Natural killer cell (primary cell): ENCODE results near the gene TLE1. TPM values are rescaled to one million over a fixed set of nuclear protein-coding genes. Genes with fewer than 3 reads are reported as not detected.
A peak's percentile ranks its signal among the peaks of the same experiment; 100 is the strongest.
"Not testable (repeated sequence)": the region's sequence is repeated elsewhere in the genome, so short reads cannot be mapped to it uniquely, and the experiment has no call there.

Experiments used
- ATAC-seq, 3 donors: fragments of 150-1000 bp in 2 of 3; fragments of 200-7000 bp in 1 of 3; cut with Tn5 transposase; 1 replicate in 1 of 3; 2 replicates in 2 of 3; pipeline ENCODE4 v1.10.0; 2021; ENCODE audit warnings: mild to moderate bottlenecking in 2 of 3, moderate library complexity in 2 of 3
- DNase-seq, 2 donors: peaks; one replicate each; pipeline versions ENCODE4 v3.0.0 to v3.0.0-alpha.2; 2013 to 2021; ENCODE audit warnings: mixed read lengths in 1 of 2
- H3K27ac ChIP-seq: one replicate; pipeline ENCODE4 v1.5.1; 2013; ENCODE audit warnings: mild to moderate bottlenecking, low read length
- H3K27me3 ChIP-seq: one replicate; pipeline ENCODE4 v1.6.1; 2013; ENCODE audit warnings: low read length; ENCODE audit not compliant: control insufficient read depth, insufficient read depth
- H3K36me3 ChIP-seq: one replicate; pipeline ENCODE4 v1.6.1; 2013; ENCODE audit warnings: low read length; ENCODE audit not compliant: control insufficient read depth, insufficient read depth
- H3K4me1 ChIP-seq: one replicate; pipeline ENCODE4 v1.6.1; 2013; ENCODE audit warnings: low read length; ENCODE audit not compliant: control insufficient read depth, insufficient read depth
- H3K4me3 ChIP-seq: one replicate; pipeline ENCODE4 v1.5.1; 2013; ENCODE audit warnings: low read length
- H3K9me3 ChIP-seq: one replicate; pipeline ENCODE4 v1.6.1; 2013; ENCODE audit warnings: low read length; ENCODE audit not compliant: control insufficient read depth, insufficient read depth
- H3K27ac Mint-ChIP-seq, 2 donors: one replicate each; pipeline ENCODE4 v1.8.0; 2022; ENCODE audit warnings: mild to moderate bottlenecking in 2 of 2, mixed read lengths in 2 of 2, moderate library complexity in 1 of 2
- H3K27me3 Mint-ChIP-seq, 2 donors: one replicate each; pipeline ENCODE4 v1.8.0; 2022; ENCODE audit warnings: low read depth in 2 of 2, mixed read lengths in 2 of 2
- H3K36me3 Mint-ChIP-seq: one replicate; pipeline ENCODE4 v1.8.0; 2022; ENCODE audit warnings: mixed read lengths
- H3K4me1 Mint-ChIP-seq, 2 donors: one replicate each; pipeline ENCODE4 v1.8.0; 2022; ENCODE audit warnings: mixed read lengths in 2 of 2
- H3K4me3 Mint-ChIP-seq: one replicate; pipeline ENCODE4 v1.8.0; 2022; ENCODE audit warnings: mild to moderate bottlenecking, moderate library complexity, mixed read lengths
- H3K9me3 Mint-ChIP-seq, 2 donors: one replicate each; pipeline ENCODE4 v1.8.0; 2022; ENCODE audit warnings: mixed read lengths in 2 of 2
- CTCF ChIP-seq: fragments of 200-600 bp; IDR thresholded peaks from one replicate; pipeline ENCODE4 v1.8.0; 2022; ENCODE audit warnings: antibody characterized with exemption
- WGBS: methylation state at CpG from one replicate; pipeline ENCODE4 v1.1.7; 2013; ENCODE audit warnings: missing lambda C conversion rate; ENCODE audit not compliant: insufficient coverage; 5-methylcytosine and 5-hydroxymethylcytosine counted together
- intact Hi-C: fragments of 100-400 bp; cut with micrococcal nuclease; formaldehyde crosslinking; loops from one replicate; pipeline ENCODE4 v1.14.2; 2022
- total RNA-seq, 4 donors: library from RNA; stranded (reverse); fragments of 120-200 nt in 1 of 4; gene quantifications; one replicate each; pipeline versions ENCODE4 v1.2.3 to v1.2.4, GENCODE V29; 2013 to 2022

Gene TLE1
- total RNA-seq, 3 donors from 2014 or later (not counting 1 experiment from before 2014, with no cell fraction given) = 38.8 to 58.9 (median 44.5) TPM

DNA sequence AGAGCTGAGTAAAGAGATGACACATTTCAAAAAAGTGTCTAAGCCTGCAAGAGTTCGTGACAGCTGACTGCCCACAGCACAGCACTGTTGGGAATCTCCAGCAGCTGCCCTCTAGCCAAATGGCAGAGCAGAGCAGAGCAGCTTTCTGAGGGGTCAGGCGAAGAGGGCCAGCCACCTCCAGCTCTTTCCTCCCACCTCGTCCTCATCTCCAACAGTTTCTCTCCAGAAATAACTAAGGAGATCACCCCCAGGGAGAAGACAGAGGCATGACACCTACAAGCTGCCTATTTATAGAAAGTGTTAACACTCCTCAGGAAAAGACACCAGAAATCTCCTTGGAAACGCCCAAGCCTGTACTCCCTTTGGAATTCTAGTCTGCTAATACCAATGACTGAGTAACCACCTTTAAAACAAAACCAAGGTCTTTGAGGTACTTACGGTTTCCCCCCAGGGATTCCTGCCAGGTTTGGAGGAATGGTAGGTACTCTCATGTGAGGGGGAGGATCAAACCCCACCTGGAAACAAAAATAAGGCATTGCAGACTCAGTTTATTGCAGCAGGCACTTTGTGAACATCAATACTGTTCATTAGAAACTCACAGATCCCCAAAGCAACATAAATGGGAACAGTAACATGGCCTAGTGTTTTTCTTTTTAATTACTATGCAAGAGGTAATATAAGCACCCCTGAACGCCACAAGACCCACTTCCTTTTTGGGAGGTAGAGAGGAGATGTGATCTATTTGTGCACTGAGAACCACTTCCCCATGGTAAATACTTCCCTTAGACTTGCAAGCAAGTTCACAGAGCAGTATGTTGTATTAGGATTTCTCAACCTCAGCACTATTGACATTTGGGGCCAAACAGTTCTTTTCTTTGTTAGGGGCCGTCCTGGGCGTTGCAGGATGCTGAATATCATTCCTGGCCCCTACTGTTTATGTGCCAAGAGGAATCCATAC, 79.3 kb downstream of the TLE1 start:
- DNase-seq (peak in 1 of 2 donors; percentile 10), ATAC-seq (peak in 2 of 3 donors; percentile 84)
- no peak overlapping the region for H3K27ac ChIP-seq
- H3K4me3 ChIP-seq = no peak overlapping the region
- no peaks in the 10 kb centered on the region for H3K27me3 ChIP-seq
- H3K4me1 Mint-ChIP-seq = peaks cover 22 to 32% of the 10 kb centered on the region in 2 donors
- no peaks in the 10 kb centered on the region for H3K9me3 Mint-ChIP-seq
- H3K27me3 Mint-ChIP-seq = no peaks in the 10 kb centered on the region
- peaks cover 16% of the 10 kb centered on the region for H3K4me1 ChIP-seq
- intact Hi-C loops = no loop called here
- H3K4me3 Mint-ChIP-seq = peak overlapping the region; percentile 70
- 34% methylated on average over 7 of the region's 8 CpGs for WGBS
- H3K36me3 Mint-ChIP-seq = peaks cover 12% of the 10 kb centered on the region
- no peak for TF ChIP-seq CTCF
- H3K36me3 ChIP-seq = peaks cover 18% of the 10 kb centered on the region
- no peaks in the 10 kb centered on the region for H3K9me3 ChIP-seq
- peak overlapping the region; percentile 78 to 80 for H3K27ac Mint-ChIP-seq

GRCh38 chr9:81608289-81608657, 81.1 kb downstream of the TLE1 start:
- Mint-ChIP-seq H3K27me3 (no peaks in the 10 kb centered on the region), H3K9me3 (no peaks in the 10 kb centered on the region), H3K27ac (peak overlapping the region in 1 of 2 donors; percentile 20), H3K36me3 (peaks cover 21% of the 10 kb centered on the region), H3K4me3 (no peak overlapping the region), H3K4me1 (peaks cover 22 to 32% of the 10 kb centered on the region in 2 donors)
- Histone ChIP-seq H3K27ac (no peak overlapping the region), H3K9me3 (no peaks in the 10 kb centered on the region), H3K36me3 (peaks cover 12% of the 10 kb centered on the region), H3K27me3 (no peaks in the 10 kb centered on the region), H3K4me1 (peaks cover 16% of the 10 kb centered on the region), H3K4me3 (no peak overlapping the region)
- no peak for ATAC-seq
- DNase-seq = no peak
- WGBS = 58% methylated on average over 4 of the region's 4 CpGs
- intact Hi-C loops = no loop called here
- no peak for TF ChIP-seq CTCF

GRCh38 chr9:81607593-81608288, 81.6 kb downstream of the TLE1 start:
- H3K27me3 Mint-ChIP-seq = no peaks in the 10 kb centered on the region
- no peak for ATAC-seq
- no peak overlapping the region for H3K4me3 ChIP-seq
- H3K36me3 Mint-ChIP-seq = peaks cover 21% of the 10 kb centered on the region
- no peaks in the 10 kb centered on the region for H3K27me3 ChIP-seq
- intact Hi-C loops = no loop called here
- H3K36me3 ChIP-seq = peaks cover 14% of the 10 kb centered on the region
- H3K9me3 ChIP-seq = no peaks in the 10 kb centered on the region
- no peak for TF ChIP-seq CTCF
- H3K9me3 Mint-ChIP-seq = no peaks in the 10 kb centered on the region
- peaks cover 16% of the 10 kb centered on the region for H3K4me1 ChIP-seq
- WGBS = 50% methylated on average over 5 of the region's 5 CpGs
- no peak for DNase-seq
- peaks cover 22 to 32% of the 10 kb centered on the region in 2 donors for H3K4me1 Mint-ChIP-seq
- no peak overlapping the region for H3K27ac ChIP-seq
- peak overlapping the region; percentile 20 to 61 for H3K27ac Mint-ChIP-seq
- H3K4me3 Mint-ChIP-seq = no peak overlapping the region

- H3K27me3 Mint-ChIP-seq, DNase-seq, H3K9me3 Mint-ChIP-seq, H3K27me3 ChIP-seq, ATAC-seq, H3K27ac Mint-ChIP-seq, H3K4me3 ChIP-seq, H3K4me3 Mint-ChIP-seq, H3K27ac ChIP-seq, H3K9me3 ChIP-seq, intact Hi-C loops: not testable (repeated sequence)
- Mint-ChIP-seq H3K36me3 (peaks cover 21% of the 10 kb centered on the region), H3K4me1 (peaks cover 22 to 32% of the 10 kb centered on the region in 2 donors)
- H3K36me3 ChIP-seq = peaks cover 12% of the 10 kb centered on the region
- peaks cover 14% of the 10 kb centered on the region for H3K4me1 ChIP-seq
These were observed 83.1 kb downstream of the TLE1 start for GRCh38 chr9:81606261-81606660.
